ENCODE data around the gene MRPL36. TPM values are rescaled to one million over a fixed set of nuclear protein-coding genes. Genes with fewer than 3 reads are reported as not detected.
"Not testable (repeated sequence)": the region's sequence is repeated elsewhere in the genome, so short reads cannot be mapped to it uniquely, and the experiment has no call there.

The MRPL36 gene
- total and polyA plus RNA-seq, 4 donors: 14.5 to 62.8 (median 40.4) TPM

- Histone ChIP-seq H3K9ac (ENCODE audit: insufficient read depth in 1 of 2, low read length in 2 of 2) (peak within 1 kb of the TSS; percentile 83 to 84), H3K9me3 (ENCODE audit: control insufficient read depth in 4 of 4, insufficient read depth in 3 of 4, low read length in 3 of 4) (peaks cover 0 to 2% (median 0%) of the 10 kb centered on the region in 4 donors), H3K4me3 (peak within 1 kb of the TSS; percentile 93), H3K36me3 (ENCODE audit: control insufficient read depth in 4 of 4, insufficient read depth in 4 of 4, low read length in 4 of 4) (peaks cover 8 to 39% (median 31%) of the 10 kb centered on the region in 4 donors), H3K27ac (ENCODE audit: low read depth in 1 of 2, low read length in 1 of 2) (peak within 1 kb of the TSS; percentile 89 to 97), H3K4me1 (ENCODE audit: control insufficient read depth in 5 of 5, insufficient read depth in 5 of 5, low read length in 5 of 5) (peaks cover 3 to 23% (median 13%) of the 10 kb centered on the region in 5 donors), H3K27me3 (ENCODE audit: control insufficient read depth in 3 of 3, insufficient read depth in 3 of 3, low read length in 2 of 3) (no peaks in the 10 kb centered on the region)
- DNase-seq (peak; percentile 68 to 81 (median 68)), ATAC-seq (ENCODE audit: insufficient read depth, low FRiP score) (peak; percentile 68)
- no peak for TF ChIP-seq CTCF (IDR thresholded peaks at IDR 0.05; ENCODE audit: control extremely low read depth, extremely low read depth)
- 0 to 1% methylated on average over 58 to 69 of the region's 69 CpGs for WGBS, 2 donors
Measured at GRCh38 chr5:1801222-1801966, 1.8 kb upstream of the MRPL36 start, which contains the start of gene NDUFS6. Gene NDUFS6 (plus strand): TSS chr5:1801407. CDS start chr5:1801418, 11 bp downstream.

GRCh38 chr5:1800472-1801221 lies 1.0 kb upstream of the MRPL36 start:
- DNase-seq: peak; percentile 19 to 41 (median 26)
- ATAC-seq (ENCODE audit: insufficient read depth, low FRiP score): peak; percentile 5

GRCh38 chr5:1799110-1799601 lies 481 bp downstream of the MRPL36 start:
- WGBS, 2 donors: 0 to 1% methylated on average over 32 to 35 of the region's 35 CpGs
- Histone ChIP-seq H3K9me3 (ENCODE audit: control insufficient read depth in 4 of 4, insufficient read depth in 3 of 4, low read length in 3 of 4) (peaks cover 0 to 2% (median 0%) of the 10 kb centered on the region in 4 donors), H3K27ac (ENCODE audit: low read depth in 1 of 2, low read length in 1 of 2) (peak overlapping the region; percentile 76 to 79), H3K4me1 (ENCODE audit: control insufficient read depth in 5 of 5, insufficient read depth in 5 of 5, low read length in 5 of 5) (peaks cover 3 to 23% (median 13%) of the 10 kb centered on the region in 5 donors), H3K36me3 (ENCODE audit: control insufficient read depth in 4 of 4, insufficient read depth in 4 of 4, low read length in 4 of 4) (peaks cover 3 to 34% (median 23%) of the 10 kb centered on the region in 4 donors), H3K4me3 (peak overlapping the region; percentile 83), H3K27me3 (ENCODE audit: control insufficient read depth in 3 of 3, insufficient read depth in 3 of 3, low read length in 2 of 3) (no peaks in the 10 kb centered on the region), H3K9ac (ENCODE audit: insufficient read depth in 1 of 2, low read length in 2 of 2) (peak overlapping the region in 1 of 2 donors; percentile 51)
- ATAC-seq (ENCODE audit: insufficient read depth, low FRiP score): peak; percentile 12
- no peak for TF ChIP-seq CTCF (IDR thresholded peaks at IDR 0.05; ENCODE audit: control extremely low read depth, extremely low read depth)
- peak in 1 of 3 donors; percentile 13 for DNase-seq

More at GRCh38 chr5:1800472-1801221, 1.0 kb upstream of the MRPL36 start:
- H3K27ac ChIP-seq (ENCODE audit: low read depth in 1 of 2, low read length in 1 of 2): peak overlapping the region; percentile 89 to 91
- TF ChIP-seq CTCF (IDR thresholded peaks at IDR 0.05; ENCODE audit: control extremely low read depth, extremely low read depth): no peak
- H3K4me1 ChIP-seq (ENCODE audit: control insufficient read depth in 5 of 5, insufficient read depth in 5 of 5, low read length in 5 of 5): peaks cover 3 to 23% (median 13%) of the 10 kb centered on the region in 5 donors
- H3K9ac ChIP-seq (ENCODE audit: insufficient read depth in 1 of 2, low read length in 2 of 2): peak overlapping the region in 1 of 2 donors; percentile 34
- H3K27me3 ChIP-seq (ENCODE audit: control insufficient read depth in 3 of 3, insufficient read depth in 3 of 3, low read length in 2 of 3): no peaks in the 10 kb centered on the region
- H3K36me3 ChIP-seq (ENCODE audit: control insufficient read depth in 4 of 4, insufficient read depth in 4 of 4, low read length in 4 of 4): peaks cover 8 to 38% (median 27%) of the 10 kb centered on the region in 4 donors
- 1 to 4% methylated on average over 28 of the region's 28 CpGs for WGBS, 2 donors
- H3K9me3 ChIP-seq (ENCODE audit: control insufficient read depth in 4 of 4, insufficient read depth in 3 of 4, low read length in 3 of 4): peaks cover 0 to 2% (median 0%) of the 10 kb centered on the region in 4 donors
- H3K4me3 ChIP-seq: peak overlapping the region; percentile 93

- not testable (repeated sequence) for DNase-seq; H3K9me3 ChIP-seq (ENCODE audit: control insufficient read depth in 4 of 4, insufficient read depth in 3 of 4, low read length in 3 of 4); H3K27me3 ChIP-seq (ENCODE audit: control insufficient read depth in 3 of 3, insufficient read depth in 3 of 3, low read length in 2 of 3); ATAC-seq (ENCODE audit: insufficient read depth, low FRiP score)
- peaks cover under 1 to 29% (median 18%) of the 10 kb centered on the region in 4 donors for H3K36me3 ChIP-seq (ENCODE audit: control insufficient read depth in 4 of 4, insufficient read depth in 4 of 4, low read length in 4 of 4)
- H3K4me1 ChIP-seq (ENCODE audit: control insufficient read depth in 5 of 5, insufficient read depth in 5 of 5, low read length in 5 of 5): peaks cover 3 to 23% (median 13%) of the 10 kb centered on the region in 5 donors
- H3K27ac ChIP-seq (ENCODE audit: low read depth in 1 of 2, low read length in 1 of 2): peak overlapping the region in 1 of 2 donors; percentile 76
- WGBS, 2 donors: 90 to 94% methylated on average over 16 of the region's 16 CpGs
- peak overlapping the region; percentile 83 for H3K4me3 ChIP-seq
- H3K9ac ChIP-seq (ENCODE audit: insufficient read depth in 1 of 2, low read length in 2 of 2): peak overlapping the region in 1 of 2 donors; percentile 51
Measured at GRCh38 chr5:1798589-1798988, 1.0 kb downstream of the MRPL36 start.
